K562 (cell line): Measurements from ENCODE around the gene ECE2. TPM values are rescaled to one million over a fixed set of nuclear protein-coding genes. Genes with fewer than 3 reads are reported as not detected.

Source experiments
- ATF7 ChIP-seq: fragments of 450-650 bp; IDR thresholded peaks from 2 replicates; pipeline ENCODE4 v1.7.1; 2014; ENCODE audit warnings: mild to moderate bottlenecking, moderate library complexity
- CBX8 ChIP-seq: fragments of 200-600 bp; sonication (generic); IDR thresholded peaks from 2 replicates; pipeline ENCODE4 v1.6.1; 2012; ENCODE audit warnings: borderline replicate concordance, mixed run types, low read depth, mild to moderate bottlenecking, moderate library complexity, mixed read lengths, low read length, control low read depth, inconsistent platforms; ENCODE audit not compliant: poor library complexity, severe bottlenecking; ENCODE audit errors: extremely low read depth
- CHD1 ChIP-seq: fragments of 200-600 bp; sonication (generic); IDR thresholded peaks from one replicate; pipeline ENCODE4 v1.6.1; 2012; ENCODE audit warnings: mild to moderate bottlenecking, moderate library complexity, low read length, inconsistent platforms
- CREM ChIP-seq: IDR thresholded peaks from 2 replicates; pipeline ENCODE4 v1.6.1; 2014; ENCODE audit warnings: antibody characterized with exemption, low read depth
- EP400 ChIP-seq: fragments of 450-650 bp; IDR thresholded peaks from 2 replicates; pipeline ENCODE4 v1.6.1; 2017; ENCODE audit warnings: antibody characterized with exemption, mild to moderate bottlenecking, moderate library complexity
- ERF ChIP-seq: fragments of 450-650 bp; formaldehyde crosslinking; IDR thresholded peaks from 2 replicates; pipeline ENCODE4 v1.4.0; 2020; ENCODE audit warnings: mild to moderate bottlenecking, mixed read lengths
- GATAD2B ChIP-seq: fragments of 450-650 bp; IDR thresholded peaks from 2 replicates; pipeline ENCODE4 v1.6.1; 2017; ENCODE audit warnings: mild to moderate bottlenecking, borderline replicate concordance
- HNRNPH1 ChIP-seq: fragments of 200-400 bp; formaldehyde crosslinking; optimal IDR thresholded peaks from 2 replicates; pipeline ENCODE3; 2017; ENCODE audit warnings: low read depth, mild to moderate bottlenecking, low read length, moderate library complexity
- KHSRP ChIP-seq: fragments of 450-650 bp; IDR thresholded peaks from 2 replicates; pipeline ENCODE4 v1.6.1; 2017
- MAZ ChIP-seq, 2 experiments: fragments of 450-650 bp in 1 of 2; sonication (generic) in 1 of 2; formaldehyde crosslinking; IDR thresholded peaks in 1 of 2; conservative IDR thresholded peaks in 1 of 2; 2 replicates each; pipeline versions ENCODE4 v1.4.0 to v1.5.0; 2020; ENCODE audit warnings: mild to moderate bottlenecking in 1 of 2, missing genetic modification reagents in 1 of 2
- PHF8 ChIP-seq: fragments of 200-600 bp; sonication (generic); IDR thresholded peaks from 2 replicates; pipeline ENCODE4 v1.6.1; 2012; ENCODE audit warnings: mixed run types, mild to moderate bottlenecking, inconsistent platforms, low read length, moderate library complexity, borderline replicate concordance
- RBM17 ChIP-seq: fragments of 200-400 bp; formaldehyde crosslinking; IDR thresholded peaks from 2 replicates; pipeline ENCODE4 v1.6.1; 2017; ENCODE audit warnings: low read depth, mild to moderate bottlenecking, low read length, borderline replicate concordance
- STAT5B ChIP-seq: fragments of 250-450 bp; sonication (Bioruptor Pico); IDR thresholded peaks from 2 replicates; pipeline ENCODE4 v1.8.0; 2021; ENCODE audit warnings: mild to moderate bottlenecking, inconsistent platforms
- TGIF2 ChIP-seq: sonication (generic); formaldehyde crosslinking; IDR thresholded peaks from 2 replicates; pipeline ENCODE4 v1.8.1; 2022; ENCODE audit warnings: mild to moderate bottlenecking, missing genetic modification reagents, moderate library complexity
- ZMIZ1 ChIP-seq, 2 experiments: fragments of 150-350 bp in 1 of 2; IDR thresholded peaks; 2 replicates each; pipeline ENCODE4 v1.6.1; 2012 to 2016; ENCODE audit warnings: low read depth in 2 of 2, low read length in 2 of 2, mild to moderate bottlenecking in 1 of 2, moderate library complexity in 1 of 2
- ZNF431 ChIP-seq: sonication (generic); formaldehyde crosslinking; IDR thresholded peaks from 2 replicates; pipeline ENCODE4 v1.8.0; 2022; ENCODE audit warnings: mild to moderate bottlenecking, missing genetic modification reagents
- ZNF436 ChIP-seq: fragments of 250-450, 450-650 bp; sonication (Bioruptor Pico); formaldehyde crosslinking; IDR thresholded peaks from 2 replicates; pipeline ENCODE4 v1.7.0; 2020; ENCODE audit warnings: mild to moderate bottlenecking
- ZNF830 ChIP-seq: fragments of 250-450 bp; sonication (Bioruptor Pico); IDR thresholded peaks from 2 replicates; pipeline ENCODE4 v1.5.0; 2021; ENCODE audit warnings: mild to moderate bottlenecking
- polyA plus RNA-seq, 8 experiments: library from polyadenylated mRNA; depleted of rRNA in 4 of 8; stranded (reverse) in 5 of 8; unstranded in 3 of 8; fragments of >200 nt; fragmentation: Nextera tagmentation in 2 of 8; fragmentation: Illumina TruSeq in 1 of 8; extraction: Ambion mirVana in 2 of 8; extraction: Trizol in 1 of 8; gene quantifications; 2 replicates each; pipeline versions ENCODE4 v1.2.1 to v1.2.3, GENCODE V29; 2011 to 2014; ENCODE audit warnings: inconsistent platforms in 1 of 8, missing spikeins in 1 of 8
- total RNA-seq, 7 experiments: library from RNA; depleted of rRNA in 6 of 7; stranded (reverse); fragments of >200 nt in 6 of 7; fragmentation: Illumina TruSeq in 2 of 7; extraction: Trizol in 2 of 7; gene quantifications; 2 replicates each; pipeline versions ENCODE4 v1.2.1 to v1.2.3, GENCODE V29; 2011 to 2021; ENCODE audit warnings: low replicate concordance in 1 of 7
- TF ChIP-seq, protein P1 (sequence below): fragments of 450-650 bp; formaldehyde crosslinking; IDR thresholded peaks from 2 replicates; pipeline ENCODE4 v1.4.0; 2020; ENCODE audit warnings: mild to moderate bottlenecking, moderate library complexity
- TF ChIP-seq, protein P2 (sequence below): sonication (generic); formaldehyde crosslinking; IDR thresholded peaks from 2 replicates; pipeline ENCODE4 v1.8.1; 2023; ENCODE audit warnings: mild to moderate bottlenecking, missing genetic modification reagents
- TF ChIP-seq, protein P3 (sequence below): fragments of 250-450 bp; sonication (Bioruptor Pico); IDR thresholded peaks from 2 replicates; pipeline ENCODE4 v1.8.0; 2021; ENCODE audit warnings: moderate library complexity, mild to moderate bottlenecking, inconsistent platforms

ECE2 gene
- total and polyA plus RNA-seq, 9 of the 15 experiments (the other 6 are each of a cell fraction or from before 2014, with no cell fraction given) = not detected

DNA sequence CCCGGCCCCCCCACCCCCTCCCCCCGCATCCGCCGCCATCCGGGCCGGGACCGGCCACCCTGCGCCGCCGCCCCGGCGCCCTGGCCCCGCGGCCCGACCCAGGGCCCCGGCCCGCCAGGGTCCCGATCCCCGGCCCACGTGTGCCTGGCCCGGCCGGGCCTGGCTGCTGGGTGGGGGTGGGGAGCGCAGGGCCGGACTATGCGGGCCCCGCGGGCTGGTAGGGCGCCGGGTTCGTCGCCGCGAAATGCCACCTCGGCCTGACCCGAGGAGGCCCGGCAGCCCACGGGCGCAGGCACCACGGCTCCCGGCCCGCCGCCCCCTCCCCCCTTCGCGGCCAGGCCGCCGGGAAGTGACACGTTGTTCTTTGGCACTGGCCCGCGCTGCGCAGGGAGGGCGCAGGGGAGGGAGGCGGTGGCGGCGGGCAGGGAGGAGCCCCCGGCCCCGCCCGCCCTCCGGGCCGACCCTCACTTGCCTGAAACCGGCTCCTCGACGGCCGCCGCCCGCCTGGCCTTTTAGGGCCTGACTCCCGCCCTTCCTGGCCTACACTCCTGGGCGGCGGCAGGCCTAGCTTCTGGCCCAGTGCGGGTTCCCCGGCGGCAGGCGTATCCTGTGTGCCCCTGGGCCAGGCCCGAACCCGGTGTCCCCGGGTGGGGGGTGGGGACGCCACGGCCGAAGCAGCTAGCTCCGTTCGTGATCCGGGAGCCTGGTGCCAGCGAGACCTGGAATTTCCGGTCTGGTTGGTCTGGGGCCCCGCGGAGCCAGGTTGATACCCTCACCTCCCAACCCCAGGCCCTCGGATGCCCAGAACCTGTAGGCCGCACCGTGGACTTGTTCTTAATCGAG, 39.1 kb downstream of the ECE2 start (continued):
- peak; percentile 29 to 49 for TF ChIP-seq MAZ (CRISPR knock-in tag; conservative IDR thresholded peaks at IDR 0.05 in 1 of 2, IDR thresholded peaks at IDR 0.05 in 1 of 2)
- no peak for TF ChIP-seq ZNF830 (CRISPR knock-in tag)
- TF ChIP-seq EP400 = no peak
- TF ChIP-seq ERF = no peak
- TF ChIP-seq TGIF2 (CRISPR knock-in tag) = peak; percentile 71; the same call in 1 of the 2 replicates
- no peak for TF ChIP-seq RBM17
- TF ChIP-seq, protein P1, sequence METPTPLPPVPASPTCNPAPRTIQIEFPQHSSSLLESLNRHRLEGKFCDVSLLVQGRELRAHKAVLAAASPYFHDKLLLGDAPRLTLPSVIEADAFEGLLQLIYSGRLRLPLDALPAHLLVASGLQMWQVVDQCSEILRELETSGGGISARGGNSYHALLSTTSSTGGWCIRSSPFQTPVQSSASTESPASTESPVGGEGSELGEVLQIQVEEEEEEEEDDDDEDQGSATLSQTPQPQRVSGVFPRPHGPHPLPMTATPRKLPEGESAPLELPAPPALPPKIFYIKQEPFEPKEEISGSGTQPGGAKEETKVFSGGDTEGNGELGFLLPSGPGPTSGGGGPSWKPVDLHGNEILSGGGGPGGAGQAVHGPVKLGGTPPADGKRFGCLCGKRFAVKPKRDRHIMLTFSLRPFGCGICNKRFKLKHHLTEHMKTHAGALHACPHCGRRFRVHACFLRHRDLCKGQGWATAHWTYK (CRISPR knock-in tag) = 0 out of 2 replicates have a peak, but pooled peaks have one; percentile 20
- 0 out of 2 replicates have a peak, but pooled peaks have one; percentile 24 for TF ChIP-seq CREM
- TF ChIP-seq CHD1 = peak; percentile 69
- TF ChIP-seq, protein P2, sequence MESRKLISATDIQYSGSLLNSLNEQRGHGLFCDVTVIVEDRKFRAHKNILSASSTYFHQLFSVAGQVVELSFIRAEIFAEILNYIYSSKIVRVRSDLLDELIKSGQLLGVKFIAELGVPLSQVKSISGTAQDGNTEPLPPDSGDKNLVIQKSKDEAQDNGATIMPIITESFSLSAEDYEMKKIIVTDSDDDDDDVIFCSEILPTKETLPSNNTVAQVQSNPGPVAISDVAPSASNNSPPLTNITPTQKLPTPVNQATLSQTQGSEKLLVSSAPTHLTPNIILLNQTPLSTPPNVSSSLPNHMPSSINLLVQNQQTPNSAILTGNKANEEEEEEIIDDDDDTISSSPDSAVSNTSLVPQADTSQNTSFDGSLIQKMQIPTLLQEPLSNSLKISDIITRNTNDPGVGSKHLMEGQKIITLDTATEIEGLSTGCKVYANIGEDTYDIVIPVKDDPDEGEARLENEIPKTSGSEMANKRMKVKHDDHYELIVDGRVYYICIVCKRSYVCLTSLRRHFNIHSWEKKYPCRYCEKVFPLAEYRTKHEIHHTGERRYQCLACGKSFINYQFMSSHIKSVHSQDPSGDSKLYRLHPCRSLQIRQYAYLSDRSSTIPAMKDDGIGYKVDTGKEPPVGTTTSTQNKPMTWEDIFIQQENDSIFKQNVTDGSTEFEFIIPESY (CRISPR knock-in tag) = no peak
- TF ChIP-seq STAT5B (CRISPR knock-in tag) = no peak
- TF ChIP-seq PHF8 = peak; percentile 49; the same call in 1 of the 2 replicates
- TF ChIP-seq ZNF431 (CRISPR knock-in tag) = no peak
- TF ChIP-seq, protein P3, sequence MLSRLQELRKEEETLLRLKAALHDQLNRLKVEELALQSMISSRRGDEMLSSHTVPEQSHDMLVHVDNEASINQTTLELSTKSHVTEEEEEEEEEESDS (CRISPR knock-in tag) = no peak
- peak; percentile 54 for TF ChIP-seq GATAD2B
- TF ChIP-seq HNRNPH1 = no peak
- TF ChIP-seq CBX8 = no peak
- no peak for TF ChIP-seq ATF7
- no peak for TF ChIP-seq ZNF436
- no peak for TF ChIP-seq KHSRP
- 0 out of 4 replicates have a peak, but pooled peaks of 1 of the 2 experiments have one; percentile 8 for TF ChIP-seq ZMIZ1 (IDR thresholded peaks at IDR 0.05; ENCODE audit: low read depth in 2 of 2, low read length in 2 of 2)
